Keratinocyte (primary cell): ENCODE results near the gene HOTAIR.

Experiments
- CTCF ChIP-seq, 3 experiments: IDR thresholded peaks in 1 of 3; conservative IDR thresholded peaks in 1 of 3; optimal IDR thresholded peaks in 1 of 3; 2 replicates in 2 of 3; 3 replicates in 1 of 3; pipeline versions ENCODE3 to v1.5.1; 2011; ENCODE audit warnings: low read length in 3 of 3, mild to moderate bottlenecking in 3 of 3, moderate library complexity in 2 of 3, control low read depth in 1 of 3, inconsistent platforms in 1 of 3; ENCODE audit not compliant: insufficient read depth in 2 of 3; ENCODE audit errors: extremely low read depth in 1 of 3
- EZH2 ChIP-seq: IDR thresholded peaks from one replicate; pipeline ENCODE4 v1.6.1; 2012; ENCODE audit warnings: inconsistent platforms, mild to moderate bottlenecking, low read length, moderate library complexity

GRCh38 chr12:53975479-53976152 is 862 bp upstream of the HOTAIR start:
- TF ChIP-seq CTCF (optimal IDR thresholded peaks at IDR 0.05 in 1 of 3, IDR thresholded peaks at IDR 0.05 in 1 of 3, conservative IDR thresholded peaks at IDR 0.05 in 1 of 3; ENCODE audit: extremely low read depth in 1 of 3, insufficient read depth in 2 of 3, low read length in 3 of 3) (no peak), EZH2 (no peak)
